GM08714 (cell line): ENCODE measurements around the gene GRM5.

Experiments used
- H3K4me3 ChIP-seq: fragments of 200-500 bp; sonication (Bioruptor generic); 2 replicates; pipeline ENCODE4 v1.5.1; 2014; ENCODE audit warnings: mild to moderate bottlenecking, low read length, inconsistent platforms
- ZNF274 ChIP-seq: IDR thresholded peaks from 2 replicates; pipeline ENCODE4 v1.6.1; 2012; ENCODE audit warnings: mild to moderate bottlenecking, low read depth, low read length

Gene GRM5

DNA sequence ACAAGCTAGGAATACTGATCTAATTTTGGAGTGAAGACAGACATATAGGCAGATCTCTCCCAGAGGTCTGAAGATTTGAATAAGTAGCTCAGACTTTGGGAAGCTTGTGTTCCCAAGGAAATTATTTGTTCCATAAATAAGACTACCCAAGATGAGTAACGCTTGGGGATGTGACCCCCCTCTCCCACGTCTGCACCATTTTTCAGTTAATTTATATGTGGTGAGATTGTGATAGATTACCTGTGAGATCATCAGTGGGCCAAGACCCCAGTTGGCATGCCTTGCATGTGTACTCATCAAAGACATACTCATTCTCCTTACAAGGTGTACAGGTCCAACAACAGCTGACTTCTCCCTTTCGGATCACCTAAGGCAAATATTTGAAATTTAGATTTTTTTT lies 475.4 kb downstream of the GRM5 start:
- TF ChIP-seq ZNF274: no peak
- no peak overlapping the region for H3K4me3 ChIP-seq

DNA sequence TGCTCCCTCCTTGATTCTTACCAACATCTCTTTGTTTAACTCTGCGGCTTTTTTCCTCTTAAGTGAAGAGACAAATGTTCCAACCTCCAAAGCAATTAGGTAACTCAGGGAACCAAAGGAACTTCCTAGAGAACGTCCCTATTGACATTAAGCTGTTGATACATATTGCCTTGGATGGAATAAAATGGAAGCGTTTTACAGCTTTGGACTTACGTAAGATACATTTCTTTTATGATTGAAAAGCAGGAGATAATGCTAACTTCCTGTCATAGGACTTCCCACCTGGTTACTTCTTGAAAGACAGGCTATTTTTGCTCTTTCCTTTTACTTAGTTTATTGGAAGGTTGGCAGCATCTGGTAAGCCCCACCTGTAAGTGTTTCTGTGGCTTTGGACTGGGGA lies 482.5 kb downstream of the GRM5 start:
- TF ChIP-seq ZNF274: no peak
- no peak overlapping the region for H3K4me3 ChIP-seq

DNA sequence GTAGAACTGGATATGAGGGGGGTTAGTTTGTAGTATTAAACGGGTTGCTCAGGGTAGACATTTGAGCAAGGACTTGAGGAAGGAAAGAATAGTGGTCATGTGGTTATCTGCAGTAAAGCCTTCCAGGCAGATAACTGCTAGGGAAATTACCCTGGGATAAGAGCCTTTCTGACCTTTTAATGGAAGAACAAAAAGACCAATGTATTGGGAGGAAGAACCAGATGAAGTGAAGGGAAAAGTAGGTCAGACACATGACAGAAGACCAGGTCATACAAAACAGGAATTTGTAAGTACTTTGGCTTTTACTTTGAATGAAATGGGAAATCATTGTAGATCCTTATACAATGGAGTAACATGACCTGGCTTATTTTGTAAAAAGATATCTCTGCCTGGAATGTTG lies 486.3 kb downstream of the GRM5 start:
- no peak for TF ChIP-seq ZNF274
- H3K4me3 ChIP-seq: no peak overlapping the region

DNA sequence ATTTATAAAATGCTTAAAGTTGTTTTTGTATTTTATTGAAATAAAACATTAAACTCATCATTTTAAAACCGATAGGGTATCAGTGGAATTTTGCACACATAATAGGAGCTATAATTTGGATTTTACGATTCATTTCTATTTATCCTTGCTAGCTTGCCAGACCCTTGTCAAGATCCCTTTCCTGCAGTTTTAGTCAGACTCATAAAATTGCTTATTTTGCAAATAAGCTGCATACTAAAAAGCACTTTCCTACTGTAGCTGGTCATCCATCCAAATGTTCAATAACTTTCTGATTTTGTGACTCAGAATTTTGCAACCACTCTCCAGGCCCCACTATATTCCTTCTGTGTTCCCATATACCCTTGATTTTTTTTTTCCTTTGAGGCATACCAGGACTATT lies 489.0 kb downstream of the GRM5 start:
- no peak for TF ChIP-seq ZNF274

DNA sequence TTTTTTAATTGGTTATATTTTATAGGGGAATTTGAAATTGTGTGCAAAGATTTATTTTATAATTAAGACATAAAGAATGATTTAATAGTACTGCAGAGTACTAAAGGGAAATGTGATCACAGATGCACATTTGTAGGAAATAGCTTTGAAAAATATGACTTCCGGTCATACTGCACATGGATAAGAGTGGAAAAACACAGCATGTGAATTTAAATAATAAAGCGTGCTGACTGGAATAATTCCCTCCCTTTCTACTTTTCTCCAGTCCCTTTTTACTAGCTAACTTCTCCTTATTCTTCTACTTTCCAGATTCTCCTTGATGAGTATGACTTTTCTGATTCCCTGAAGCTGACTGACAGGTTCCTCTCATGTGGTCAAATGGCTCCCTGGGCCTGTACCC lies 489.9 kb downstream of the GRM5 start:
- H3K4me3 ChIP-seq: no peak overlapping the region
- no peak for TF ChIP-seq ZNF274

More for the DNA sequence above, 489.0 kb downstream of the GRM5 start:
- H3K4me3 ChIP-seq: no peak overlapping the region

DNA sequence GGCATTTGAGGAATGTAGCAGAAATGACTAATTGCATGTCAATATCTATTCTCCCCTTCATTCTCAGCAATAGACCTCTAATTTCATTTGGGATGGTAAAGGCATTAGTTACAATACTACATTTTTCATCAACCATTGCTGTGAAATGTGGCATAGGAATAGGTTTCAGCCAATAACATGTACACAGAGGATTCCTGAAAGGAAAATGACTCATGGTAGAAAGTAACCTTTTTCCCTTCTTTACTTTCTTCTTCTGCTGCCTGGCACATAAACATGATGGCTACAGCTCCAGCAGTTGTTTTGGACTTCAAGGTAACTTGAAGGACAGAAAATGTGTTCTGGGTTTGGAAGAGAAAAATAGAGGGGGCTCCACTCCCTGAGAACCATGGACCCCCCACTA lies 496.4 kb downstream of the GRM5 start:
- no peak overlapping the region for H3K4me3 ChIP-seq
- TF ChIP-seq ZNF274: no peak

DNA sequence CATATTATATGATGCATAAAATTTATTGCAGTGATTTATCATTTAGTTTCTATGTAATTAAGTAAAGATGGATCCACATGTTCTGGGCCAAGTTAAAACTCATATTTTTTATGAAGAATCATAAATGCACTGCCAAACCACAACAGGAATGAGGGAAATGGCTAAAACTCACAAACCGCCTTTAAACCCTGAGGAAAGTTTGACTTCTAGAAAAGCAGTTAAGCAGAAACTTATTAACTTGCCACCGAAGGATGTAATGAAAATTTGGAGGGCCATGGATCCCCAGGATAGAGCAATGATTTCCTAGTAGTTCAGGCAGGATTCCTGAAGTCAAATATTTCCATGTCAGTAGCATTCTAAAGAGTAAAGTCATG lies 510.0 kb downstream of the GRM5 start:
- H3K4me3 ChIP-seq: no peak overlapping the region
- no peak for TF ChIP-seq ZNF274

DNA sequence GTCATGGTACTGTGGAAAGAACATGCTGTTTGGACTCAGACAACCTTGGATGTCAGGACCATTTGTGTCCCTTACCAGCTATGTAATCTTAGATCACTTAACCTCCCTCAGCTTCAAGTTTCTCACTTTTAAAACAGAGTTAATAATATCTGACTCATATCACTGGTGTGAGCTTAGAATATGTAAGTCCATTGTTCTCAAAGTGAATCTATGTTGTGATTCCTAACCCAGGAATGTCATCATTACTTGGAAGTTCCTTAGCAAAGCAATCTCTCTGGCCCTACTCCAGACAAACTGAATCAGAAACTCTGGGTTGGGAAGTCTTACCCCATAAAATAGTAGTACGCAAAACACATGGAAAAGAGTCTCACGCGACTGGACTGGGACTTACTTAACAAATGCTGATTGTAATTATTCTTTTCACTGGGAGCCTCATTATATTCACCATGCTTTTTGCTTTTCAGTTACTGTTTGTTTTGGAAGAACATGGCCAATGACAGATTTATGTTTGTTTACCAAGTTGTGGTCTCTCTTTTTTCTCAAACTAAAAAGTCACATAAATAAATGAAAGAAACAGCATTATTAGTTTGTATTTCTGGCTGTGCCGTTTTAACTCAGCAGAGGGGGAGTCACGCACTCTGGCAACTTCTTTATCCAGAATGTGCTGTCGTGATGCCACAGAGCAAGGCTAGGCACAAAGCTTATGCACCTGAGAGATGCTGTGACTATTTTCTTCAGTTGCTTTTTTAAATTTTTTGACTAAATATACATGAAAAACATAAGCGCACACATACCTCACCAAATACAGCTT lies 510.6 kb downstream of the GRM5 start:
- no peak overlapping the region for H3K4me3 ChIP-seq
- TF ChIP-seq ZNF274: no peak

DNA sequence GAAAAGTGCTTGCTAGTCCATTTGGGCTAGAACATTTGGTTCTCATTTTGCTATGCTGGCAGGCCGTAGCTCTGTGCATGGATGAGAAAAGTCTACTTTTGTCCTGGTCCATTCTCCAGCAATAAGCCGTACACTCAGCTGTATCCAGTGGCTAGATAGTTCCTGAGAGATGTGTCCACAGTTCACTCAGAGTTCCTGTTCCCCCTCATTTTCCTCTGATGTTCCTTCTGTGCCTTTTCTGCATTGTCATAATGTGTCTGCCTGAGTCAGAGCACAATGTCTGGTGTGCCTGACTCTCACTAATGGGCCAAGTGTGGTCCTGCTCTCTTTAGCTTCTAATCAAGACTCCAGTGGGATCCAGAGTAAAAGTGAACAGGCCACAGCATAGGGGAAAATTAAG lies 512.6 kb downstream of the GRM5 start:
- TF ChIP-seq ZNF274: no peak
- no peak overlapping the region for H3K4me3 ChIP-seq

DNA sequence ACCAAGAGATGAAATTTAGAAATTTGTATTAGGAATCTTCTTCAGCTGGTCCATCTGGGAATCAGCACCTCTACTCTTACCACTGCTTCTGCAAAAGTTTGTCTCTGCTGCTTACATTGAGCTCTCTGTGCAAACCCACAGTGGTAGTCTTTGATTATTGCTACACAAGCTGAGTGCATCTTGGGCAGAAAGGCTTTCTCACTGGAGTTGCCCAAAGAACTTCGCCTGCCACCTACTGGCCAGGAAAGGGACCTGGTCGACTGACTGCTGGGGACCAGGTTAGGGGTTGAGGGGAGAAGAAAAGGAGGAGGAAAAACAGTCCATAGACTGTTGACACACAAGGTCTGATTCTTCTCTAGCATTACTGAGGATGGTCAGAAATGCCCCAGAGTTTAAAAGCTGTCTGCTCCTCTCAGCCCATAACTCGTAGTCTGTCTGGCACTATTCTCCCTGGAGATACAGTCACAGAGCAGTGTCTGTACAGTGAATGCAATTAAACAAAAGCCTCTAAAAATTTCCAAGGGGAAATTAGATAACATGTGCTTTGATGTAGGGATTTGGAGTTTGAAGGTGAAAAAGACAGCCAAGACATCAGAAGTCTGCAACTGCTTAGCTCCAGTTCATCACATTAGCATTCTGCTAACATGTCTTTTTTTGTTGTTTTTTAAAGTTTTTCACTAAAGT lies 513.3 kb downstream of the GRM5 start:
- no peak for TF ChIP-seq ZNF274
- no peak overlapping the region for H3K4me3 ChIP-seq

DNA sequence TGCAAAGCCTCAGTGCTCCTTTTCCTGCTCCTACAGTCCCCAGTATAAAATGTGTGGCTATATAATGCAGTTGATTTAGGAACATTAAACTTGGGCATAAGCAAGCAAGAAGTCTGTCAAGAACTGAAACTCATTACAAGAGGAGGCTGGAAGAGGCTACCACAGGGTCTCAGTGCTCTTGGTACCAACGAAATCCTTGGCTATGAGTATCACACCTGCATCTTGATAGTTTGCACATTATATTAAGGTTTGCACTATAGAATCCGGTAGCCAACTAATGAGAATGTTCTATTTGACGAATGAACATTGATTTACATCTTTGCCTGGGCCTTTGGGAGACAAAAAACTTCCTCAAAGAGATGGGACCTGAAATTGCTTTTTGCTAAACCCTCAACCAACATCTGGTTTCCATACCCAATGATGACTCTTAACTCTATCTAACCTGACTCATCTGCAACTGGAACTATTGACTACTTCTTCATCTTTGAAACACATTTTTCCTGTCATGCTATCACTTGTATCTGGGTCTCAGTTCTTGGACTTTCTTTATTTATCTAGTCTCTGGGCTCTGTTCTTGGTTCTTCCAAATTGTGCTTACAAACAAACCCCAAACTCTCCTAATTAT lies 521.0 kb downstream of the GRM5 start:
- H3K4me3 ChIP-seq: no peak overlapping the region
- no peak for TF ChIP-seq ZNF274

DNA sequence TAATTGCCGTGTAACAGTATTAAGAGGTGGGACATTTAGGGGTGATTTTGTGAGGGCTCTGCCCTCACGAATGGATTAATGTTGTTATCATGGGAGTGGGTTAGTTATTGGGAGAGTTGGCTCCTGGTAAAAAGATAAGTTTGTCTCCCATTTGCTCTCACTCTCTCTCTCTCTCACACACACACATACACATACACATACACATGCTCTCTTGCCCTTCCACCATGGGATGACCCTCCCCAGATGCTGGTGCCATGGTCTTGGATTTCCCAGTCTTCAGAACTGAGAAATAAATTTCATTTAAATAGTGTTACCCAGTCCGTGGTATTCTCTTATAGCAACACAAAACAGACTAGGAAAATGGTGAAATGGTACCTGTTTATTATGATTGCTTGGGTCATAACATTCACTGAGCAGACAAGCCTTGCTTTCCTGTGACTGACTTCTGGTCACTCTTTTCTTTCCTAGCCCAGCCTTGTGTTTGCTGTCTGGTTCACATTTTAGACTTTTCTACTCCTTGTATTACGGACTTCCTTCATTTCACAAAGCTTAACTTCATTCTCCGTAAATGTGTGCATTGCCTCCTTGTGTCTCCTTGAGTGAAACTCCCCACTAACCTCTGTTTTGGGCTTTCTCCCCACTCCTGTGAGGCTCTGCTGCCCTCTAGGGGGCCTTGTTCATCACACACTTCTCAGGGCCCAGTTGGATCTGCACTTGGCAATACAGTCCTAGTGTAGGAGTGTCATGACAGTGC lies 521.7 kb downstream of the GRM5 start:
- H3K4me3 ChIP-seq: no peak overlapping the region
- TF ChIP-seq ZNF274: no peak

DNA sequence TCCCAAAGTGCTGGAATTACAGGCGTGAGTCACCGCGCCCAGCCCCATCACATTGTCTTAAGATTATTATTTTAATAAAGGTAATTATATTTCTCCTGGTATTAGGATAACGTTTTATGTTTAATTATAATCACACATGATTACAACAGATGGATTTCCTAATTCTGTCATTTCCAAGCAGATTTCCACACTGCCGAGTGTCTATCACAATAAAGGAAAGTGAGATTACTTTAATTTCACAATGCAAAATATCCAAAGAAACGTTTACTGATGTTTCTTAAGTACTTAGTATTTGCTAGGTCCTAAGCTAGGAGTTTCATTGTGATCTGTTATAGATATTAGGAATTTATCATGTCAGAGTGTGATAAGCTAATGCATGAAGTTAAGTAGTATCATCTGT lies 524.8 kb downstream of the GRM5 start:
- H3K4me3 ChIP-seq: no peak overlapping the region
- no peak for TF ChIP-seq ZNF274

DNA sequence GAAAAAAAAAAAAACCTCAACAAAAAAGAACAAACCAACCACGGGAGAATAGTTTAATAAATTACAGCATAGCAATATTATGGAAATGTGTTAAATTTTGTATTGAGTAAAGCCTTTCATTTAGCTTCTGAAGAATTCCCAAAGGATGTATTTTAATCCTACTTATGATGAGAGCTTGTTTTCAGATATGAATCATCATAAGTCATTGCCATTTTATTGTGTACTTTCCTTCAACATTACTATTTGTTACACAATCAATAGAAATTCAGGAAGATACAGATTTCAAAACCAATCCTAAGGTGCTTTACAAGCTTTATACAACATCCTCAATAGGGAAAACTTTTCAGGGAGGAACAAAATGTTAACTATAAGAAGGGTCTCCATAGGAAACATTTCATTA lies 527.7 kb downstream of the GRM5 start:
- no peak for TF ChIP-seq ZNF274
- H3K4me3 ChIP-seq: no peak overlapping the region
